Erythroblast (primary cell): Measurements from ENCODE around the gene CACNA2D1.

Experiments used
- GATA1 ChIP-seq: IDR thresholded peaks from 2 replicates; pipeline ENCODE4 v1.6.1; 2011; ENCODE audit warnings: low read depth, mild to moderate bottlenecking, control low read depth, low read length, moderate library complexity
- POLR2A ChIP-seq: IDR thresholded peaks from 2 replicates; pipeline ENCODE4 v1.6.1; 2011; ENCODE audit warnings: mild to moderate bottlenecking, low read length

GRCh38 chr7:82156168-82156567 is 287.4 kb downstream of the CACNA2D1 start:
- TF ChIP-seq POLR2A (no peak), GATA1 (no peak)
